Eye (tissue), 1 donor: ENCODE results near the gene NKAIN1.
"Not testable (repeated sequence)": the region's sequence is repeated elsewhere in the genome, so short reads cannot be mapped to it uniquely, and the experiment has no call there.

Experiments used
- DNase-seq: peaks from one replicate; pipeline ENCODE4 v3.0.0-alpha.2; 2015

Gene NKAIN1

GRCh38 chr1:31231802-31232201 is 7.9 kb downstream of the NKAIN1 start:
- DNase-seq: no peak

- no peak for DNase-seq
These were observed 9.3 kb downstream of the NKAIN1 start for GRCh38 chr1:31230378-31230777.

DNA sequence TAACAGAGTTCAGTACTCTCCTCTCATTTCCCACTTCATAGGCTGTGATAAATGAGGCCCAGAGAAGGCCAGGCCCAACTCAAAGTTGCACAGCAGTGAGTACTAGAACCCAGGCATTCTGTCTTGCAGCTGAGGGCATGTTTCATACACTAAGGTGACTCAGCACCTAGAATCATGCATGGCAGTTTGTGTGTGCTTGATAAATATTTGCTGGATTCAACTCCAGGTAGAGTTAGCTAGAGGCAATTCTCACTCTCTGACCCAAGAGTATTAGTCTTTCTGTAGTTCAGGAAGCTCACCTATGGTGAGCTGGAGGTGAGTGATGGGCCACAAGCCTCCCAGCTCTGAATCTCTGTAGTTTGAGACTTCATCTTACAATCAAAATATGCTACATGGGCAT is 10.7 kb downstream of the NKAIN1 start:
- DNase-seq: no peak

GRCh38 chr1:31227891-31228568 is 11.7 kb downstream of the NKAIN1 start:
- DNase-seq: peak; percentile 92

DNA sequence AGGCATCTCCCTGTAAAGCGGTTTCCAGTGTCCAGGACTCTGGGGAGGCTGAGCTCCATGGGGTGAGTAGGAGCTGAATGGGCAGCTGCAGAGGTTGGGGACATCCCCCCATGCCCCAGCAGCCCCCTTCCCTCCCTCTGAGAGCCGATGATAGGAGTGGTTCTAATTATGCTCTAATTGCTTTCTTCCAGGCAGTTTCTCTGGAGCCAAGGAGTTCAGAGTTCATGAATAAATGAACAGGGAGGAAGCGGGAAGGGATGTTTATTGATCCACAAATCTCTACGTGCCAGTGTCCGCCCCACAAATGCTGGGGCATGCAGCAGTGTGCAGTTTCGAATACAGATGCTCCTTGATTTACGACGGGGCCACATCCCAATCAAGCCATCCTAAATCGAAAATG is 15.6 kb downstream of the NKAIN1 start:
- peak; percentile 86 for DNase-seq

DNA sequence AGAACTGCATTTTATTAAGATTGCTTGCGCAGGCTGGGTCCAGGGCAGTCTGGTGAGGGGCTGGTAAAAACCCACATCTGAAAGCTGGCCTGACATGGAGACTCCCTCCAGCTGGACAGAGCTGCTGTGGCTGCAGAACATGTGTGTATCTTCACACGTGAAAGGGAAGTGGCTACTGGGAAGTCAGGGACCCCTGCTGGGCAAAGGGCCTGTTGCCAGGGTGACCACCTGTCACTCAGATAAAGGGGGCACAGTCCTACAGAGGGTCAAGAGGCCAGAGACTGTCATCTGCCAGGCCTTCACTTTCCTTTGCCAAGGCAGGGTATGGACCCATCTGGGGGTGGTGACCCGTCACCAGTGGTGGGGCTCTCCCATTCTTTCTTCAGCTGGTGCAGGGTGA is 17.5 kb downstream of the NKAIN1 start:
- DNase-seq: peak; percentile 74

- DNase-seq: no peak
These were observed 18.6 kb downstream of the NKAIN1 start for GRCh38 chr1:31221072-31221471.

- no peak for DNase-seq
These were observed 20.2 kb downstream of the NKAIN1 start for GRCh38 chr1:31219489-31219888.

GRCh38 chr1:31218705-31219104 is 21.0 kb downstream of the NKAIN1 start:
- peak; percentile 81 for DNase-seq

DNA sequence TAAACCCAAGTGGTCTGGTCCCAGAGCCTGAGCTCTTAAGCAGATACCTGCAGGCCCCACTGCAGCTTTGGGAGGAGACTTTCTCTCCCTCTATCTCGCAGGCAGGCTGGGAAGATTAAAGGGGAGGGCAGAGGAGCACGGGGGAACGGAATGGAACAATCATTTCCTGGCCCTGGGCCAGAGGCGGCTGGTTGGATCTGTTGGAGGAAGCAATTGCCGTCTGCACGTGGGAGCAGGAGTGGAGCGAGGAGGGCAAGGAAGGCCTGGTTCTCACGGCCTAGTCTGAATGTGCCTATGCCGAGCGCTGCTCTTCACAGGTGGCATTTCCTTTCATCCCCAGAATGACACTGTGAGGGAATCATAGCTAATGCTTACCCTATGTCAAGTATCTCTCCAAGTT is 23.7 kb downstream of the NKAIN1 start:
- peak; percentile 88 for DNase-seq

- DNase-seq: no peak
These were observed 24.6 kb downstream of the NKAIN1 start for GRCh38 chr1:31215065-31215570.

DNA sequence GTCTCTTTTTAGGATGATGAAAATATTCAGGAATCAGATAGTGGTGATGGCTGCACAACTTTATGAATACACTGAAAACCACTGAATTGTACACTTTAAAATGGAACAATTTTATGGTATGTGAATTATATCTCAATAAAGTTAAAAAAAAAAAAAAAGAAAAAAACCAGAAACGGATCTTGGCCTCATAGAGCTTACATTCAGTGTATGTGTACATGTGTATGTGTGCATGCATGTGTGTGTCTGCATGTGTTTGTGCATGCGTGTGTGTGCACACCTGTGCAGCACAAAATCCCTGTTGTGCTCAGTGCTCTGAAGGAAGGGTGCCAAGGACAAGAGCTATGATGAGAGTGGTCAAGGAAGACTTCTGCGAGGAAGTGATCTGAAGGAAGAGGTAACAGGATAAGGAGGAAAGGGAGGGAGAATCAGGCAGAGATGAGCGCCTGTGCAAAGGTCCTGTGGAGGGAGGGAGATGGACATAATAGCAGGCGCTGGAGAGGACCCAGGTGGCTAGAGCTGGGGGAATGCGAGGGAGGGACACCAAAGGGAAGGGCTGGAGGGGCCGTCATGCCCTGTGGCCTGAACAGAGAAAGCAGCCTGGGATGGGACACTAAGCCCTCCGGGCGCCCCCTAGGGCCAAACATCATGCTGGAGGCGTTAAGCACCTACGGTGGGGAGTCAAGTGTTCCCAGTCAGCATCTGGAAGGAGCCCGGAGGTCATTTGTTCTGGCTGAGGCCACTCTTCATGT is 25.2 kb downstream of the NKAIN1 start:
- no peak for DNase-seq

GRCh38 chr1:31208361-31208945 is 31.2 kb downstream of the NKAIN1 start:
- no peak for DNase-seq

- DNase-seq: no peak
These were observed 32.1 kb downstream of the NKAIN1 start for GRCh38 chr1:31207569-31207968.

- DNase-seq: no peak
These were observed 32.6 kb downstream of the NKAIN1 start for GRCh38 chr1:31207046-31207445.

- DNase-seq: no peak
These were observed 36.5 kb downstream of the NKAIN1 start for GRCh38 chr1:31203215-31203614.

GRCh38 chr1:31201931-31202360 is 37.7 kb downstream of the NKAIN1 start:
- DNase-seq: peak; percentile 87

DNA sequence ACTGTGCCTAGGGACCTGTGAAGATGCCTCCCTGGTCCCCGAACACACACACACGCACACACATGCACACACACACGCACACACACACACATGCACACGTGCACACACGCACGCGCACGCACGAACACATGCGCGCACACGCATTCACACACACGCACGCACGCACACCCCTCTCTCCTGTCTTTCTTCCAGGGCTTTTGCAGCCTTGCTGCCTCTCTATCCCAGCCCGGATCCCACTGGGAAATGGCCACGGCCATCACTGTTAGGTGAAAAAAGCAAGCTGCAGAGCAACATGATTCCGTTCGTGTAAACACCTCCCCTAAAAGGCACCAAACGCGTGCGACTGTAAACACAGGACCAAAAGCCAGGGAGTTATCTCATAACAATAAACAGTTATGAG is 39.7 kb downstream of the NKAIN1 start:
- peak; percentile 72 for DNase-seq

DNA sequence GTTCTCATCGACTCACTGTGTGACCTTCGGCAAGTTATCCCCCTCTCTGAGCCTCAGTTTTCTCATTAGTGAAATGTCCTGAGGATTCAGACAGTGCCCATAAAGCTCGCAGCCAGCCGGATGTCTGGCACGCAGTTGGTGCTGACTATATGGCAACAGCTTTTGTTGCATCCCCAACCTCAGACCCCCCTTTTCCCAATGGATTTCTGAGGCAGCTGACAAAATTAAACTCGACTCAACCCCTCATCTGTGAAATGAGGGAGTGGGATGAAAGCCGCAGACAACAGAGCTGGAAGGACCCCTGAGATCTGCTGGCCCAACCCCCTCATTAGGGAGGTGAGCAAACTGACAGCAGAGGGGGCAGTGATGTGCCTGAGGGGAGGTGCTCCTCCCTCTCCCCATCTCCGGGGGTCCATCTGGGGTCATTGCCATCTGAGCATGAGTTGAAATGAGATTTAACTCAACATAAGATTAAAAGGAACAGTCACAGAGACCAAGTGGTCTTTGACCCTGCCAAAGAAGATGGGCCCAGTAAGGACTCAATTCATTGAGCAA is 40.4 kb downstream of the NKAIN1 start:
- peak; percentile 98 for DNase-seq

- DNase-seq: peak; percentile 91
These were observed 41.1 kb downstream of the NKAIN1 start for GRCh38 chr1:31198600-31198999.

DNA sequence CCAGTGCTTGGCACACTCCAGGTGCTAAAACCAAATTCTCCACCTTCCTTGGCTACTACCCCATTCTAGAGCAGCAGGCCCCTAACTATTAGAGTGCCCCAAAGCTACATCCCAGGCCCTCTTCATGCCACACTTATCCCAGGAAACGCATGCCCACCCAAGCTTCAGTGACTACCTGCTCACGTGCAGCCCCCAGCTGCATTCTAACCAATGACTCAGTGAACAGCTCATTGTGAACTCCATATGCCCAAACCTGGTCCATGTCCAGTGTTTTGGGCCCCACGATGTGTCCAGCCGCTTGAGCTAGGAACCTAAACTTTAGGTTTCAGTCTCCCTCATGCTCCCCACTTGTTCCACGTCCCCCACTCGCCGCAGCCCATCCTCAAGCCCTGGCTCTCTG is 41.5 kb downstream of the NKAIN1 start:
- no peak for DNase-seq

- no peak for DNase-seq
These were observed 43.0 kb downstream of the NKAIN1 start for GRCh38 chr1:31196685-31197084.

GRCh38 chr1:31195267-31195666 is 44.4 kb downstream of the NKAIN1 start:
- DNase-seq: not testable (repeated sequence)

DNA sequence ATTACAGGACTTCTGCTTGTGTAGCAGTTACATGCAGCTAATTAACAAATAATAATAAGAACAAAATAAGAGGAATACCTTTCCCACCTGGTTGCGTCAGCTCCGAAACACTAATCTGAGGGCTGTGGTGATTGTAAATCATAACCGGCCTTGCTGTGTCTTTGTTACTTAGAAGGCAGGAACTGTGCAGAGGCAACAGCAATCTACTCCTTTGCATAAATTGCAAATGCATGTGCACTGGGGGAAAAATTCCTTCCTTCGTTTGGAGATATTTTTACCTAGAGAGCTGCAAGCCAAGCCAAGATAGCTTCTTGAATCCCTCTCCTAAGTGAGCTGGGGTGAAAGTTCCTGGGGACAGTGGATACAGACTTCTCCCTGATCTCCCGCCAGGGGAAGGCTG is 46.0 kb downstream of the NKAIN1 start:
- DNase-seq: no peak
